NCI-H146 treated with DMSO at 0.1 percent for 48 hours (cell line): ENCODE results near the gene RNF214.

ENCODE experiments used
- DNase-seq: peaks from one replicate; lab custom pipeline; 2025; ENCODE audit not compliant: unreplicated experiment; lab: John Stamatoyannopoulos, UW

The RNF214 gene

GRCh38 chr11:117279711-117280376 lies 47.4 kb downstream of the RNF214 start:
- DNase-seq: no peak

DNA sequence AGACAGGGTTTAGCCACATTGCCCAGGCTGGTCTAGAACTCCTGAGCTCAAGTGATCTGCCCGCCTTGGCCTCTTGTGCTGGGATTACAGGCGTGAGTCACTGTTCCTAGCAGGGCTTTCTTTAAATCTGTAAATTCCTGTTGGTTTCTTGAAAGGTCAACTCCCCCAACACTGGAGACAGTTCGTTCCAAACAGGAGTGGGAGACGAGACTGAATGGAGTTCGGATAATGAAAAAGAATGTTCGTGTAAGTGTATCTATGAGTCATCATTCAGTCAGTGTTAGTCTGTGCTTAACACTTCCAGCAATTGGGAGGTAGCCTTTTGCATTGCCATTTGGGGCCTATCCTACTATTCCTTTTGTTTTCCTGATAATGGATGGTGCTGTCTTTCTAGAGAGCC lies 48.7 kb downstream of the RNF214 start:
- no peak for DNase-seq

GRCh38 chr11:117281869-117282268 lies 49.4 kb downstream of the RNF214 start:
- no peak for DNase-seq

- no peak for DNase-seq
These were observed 50.5 kb downstream of the RNF214 start for GRCh38 chr11:117282956-117283355.

DNA sequence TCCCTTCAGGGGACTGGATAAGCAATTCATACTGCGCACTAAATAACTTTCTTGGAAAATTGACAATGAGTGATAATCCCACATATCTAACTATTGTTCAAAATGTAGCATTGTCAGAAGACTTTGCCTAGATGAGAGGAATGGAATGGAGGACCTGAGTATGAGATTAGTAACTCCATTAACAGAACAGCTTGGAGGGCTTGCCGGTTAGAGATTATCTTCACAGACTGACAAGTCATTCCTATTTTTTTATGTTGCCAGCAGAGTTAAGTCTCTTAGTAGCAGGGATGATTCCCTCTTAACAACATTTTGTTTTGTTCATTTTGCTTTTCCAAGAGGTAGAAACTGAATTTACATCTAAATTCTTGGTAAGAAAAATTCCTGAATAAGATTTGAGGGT lies 51.6 kb downstream of the RNF214 start:
- DNase-seq: no peak

DNA sequence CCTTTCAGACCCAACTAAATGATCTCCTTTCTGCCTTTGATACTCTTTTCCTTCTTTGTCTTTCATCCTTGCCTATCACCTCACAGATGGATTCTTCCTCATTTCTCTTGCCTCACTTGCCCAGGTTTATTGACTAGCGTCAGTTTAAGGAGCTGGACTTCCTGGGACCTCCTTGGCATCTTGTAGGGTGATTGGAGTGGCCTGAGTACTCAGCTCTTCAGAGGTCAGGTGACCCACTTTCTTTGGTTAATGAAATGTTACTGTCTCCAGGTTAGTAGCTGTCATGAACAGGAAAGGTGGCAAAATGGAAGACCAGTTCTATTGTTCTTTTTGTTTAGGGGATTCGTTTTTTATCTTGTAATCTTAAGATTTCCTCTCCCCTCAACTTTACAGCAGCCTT lies 54.1 kb downstream of the RNF214 start:
- DNase-seq: no peak

DNA sequence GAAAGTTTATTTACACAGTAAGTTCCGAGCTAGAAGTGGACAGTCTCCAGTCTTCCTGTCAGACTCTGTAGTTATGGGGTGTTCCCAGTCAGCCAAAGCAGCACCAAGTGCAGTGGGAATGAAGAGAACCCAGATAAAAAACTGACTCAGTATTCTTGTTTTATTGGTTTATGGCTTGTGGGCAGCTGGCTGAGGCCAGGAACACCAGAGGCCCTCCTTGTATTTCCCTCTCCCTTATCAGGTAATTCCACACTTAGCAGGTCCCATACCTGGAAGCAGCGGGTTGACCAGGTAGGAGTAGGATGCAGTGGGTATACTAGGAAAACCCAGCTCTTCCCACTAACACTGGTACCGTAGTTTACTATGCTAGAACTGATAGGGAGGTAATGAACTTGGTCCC lies 55.2 kb downstream of the RNF214 start:
- DNase-seq: no peak

- DNase-seq: no peak
These were observed 57.3 kb downstream of the RNF214 start for GRCh38 chr11:117289795-117290194.

DNA sequence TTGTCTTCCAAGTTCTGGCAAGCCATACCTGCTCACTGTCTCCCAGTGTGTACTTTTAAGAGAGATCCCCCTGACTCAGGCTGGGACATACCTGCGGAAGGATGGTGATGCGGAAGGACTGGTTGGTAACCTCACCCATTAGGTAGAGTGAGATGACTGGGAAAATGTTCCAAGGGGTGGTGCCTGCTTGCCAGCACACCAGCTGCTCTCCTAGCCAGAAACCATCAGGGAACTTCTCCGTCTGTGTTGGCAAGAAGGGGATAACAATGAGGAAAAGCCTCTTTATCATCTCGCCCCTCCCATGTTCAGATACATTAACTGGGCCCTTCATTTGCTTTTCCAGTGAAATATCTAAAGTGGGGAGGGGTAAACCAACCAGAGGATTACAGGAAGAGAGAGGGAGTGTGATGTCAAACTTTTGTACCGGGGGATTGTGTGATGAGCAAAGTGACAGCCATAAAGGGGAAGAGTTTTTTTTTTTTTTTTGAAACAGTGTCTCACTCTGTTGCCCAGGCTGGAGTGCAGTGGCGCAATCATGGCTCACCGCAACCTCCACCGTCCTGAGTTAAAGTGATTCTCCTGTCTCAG lies 58.4 kb downstream of the RNF214 start, which contains the start of gene BACE1-AS:
Gene BACE1-AS, plus strand, starts transcription at position 538 of the 588 bp plus-strand sequence.
- no peak for DNase-seq

- DNase-seq: no peak
These were observed 60.1 kb downstream of the RNF214 start for GRCh38 chr11:117292616-117293015.

DNA sequence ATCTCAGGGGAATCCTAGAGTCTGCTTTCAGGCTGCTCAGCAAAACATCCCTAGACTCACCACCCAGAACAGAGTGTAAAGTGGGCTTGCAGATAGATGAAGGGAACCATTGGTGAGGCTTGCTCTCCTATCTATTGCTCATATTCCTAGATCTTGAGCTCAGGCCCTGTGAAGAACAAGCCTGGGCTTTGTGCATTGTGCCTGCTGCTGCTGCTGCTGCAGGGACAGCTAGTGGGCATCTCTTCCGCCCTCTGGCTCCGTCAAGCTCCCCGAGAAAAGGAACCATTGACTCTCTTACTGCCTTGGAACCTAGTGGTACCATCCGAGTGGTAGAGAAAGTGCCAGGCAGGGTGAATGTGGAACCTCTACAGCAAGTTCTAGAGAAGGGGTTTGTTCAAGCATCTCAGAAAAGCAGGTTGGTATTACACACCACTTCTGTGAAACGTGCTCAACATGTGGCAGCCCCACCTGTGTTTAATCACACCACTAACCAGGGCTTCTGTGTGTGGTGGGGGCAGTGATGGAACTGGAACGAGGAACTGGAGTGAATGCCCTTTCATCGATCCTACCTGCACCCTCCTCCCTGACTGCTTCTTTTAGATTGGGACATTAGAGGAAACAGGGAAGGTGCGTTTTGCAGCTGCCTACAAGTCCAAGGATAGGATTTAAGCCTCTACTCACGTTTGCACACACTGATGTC lies 63.1 kb downstream of the RNF214 start:
- DNase-seq: no peak

DNA sequence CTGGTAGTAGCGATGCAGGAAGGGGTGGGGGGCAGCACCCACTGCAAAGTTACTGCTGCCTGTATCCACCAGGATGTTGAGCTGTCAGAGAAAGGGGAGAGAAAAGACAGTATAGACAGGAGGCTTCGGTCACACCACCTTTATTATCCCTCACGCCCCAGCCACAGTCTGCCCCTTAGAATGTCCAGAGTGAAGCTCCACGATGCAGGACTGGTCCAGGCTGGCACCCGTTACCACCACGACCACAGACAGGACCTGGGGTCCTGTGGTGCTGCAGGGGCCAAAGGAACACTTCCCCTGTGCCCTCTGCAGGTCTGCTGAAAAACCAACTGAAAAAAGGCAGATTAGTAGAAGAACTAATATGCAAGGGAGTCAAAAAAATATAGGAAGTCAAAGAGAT lies 64.4 kb downstream of the RNF214 start:
- no peak for DNase-seq

- DNase-seq: no peak
These were observed 65.7 kb downstream of the RNF214 start for GRCh38 chr11:117298195-117298594.

DNA sequence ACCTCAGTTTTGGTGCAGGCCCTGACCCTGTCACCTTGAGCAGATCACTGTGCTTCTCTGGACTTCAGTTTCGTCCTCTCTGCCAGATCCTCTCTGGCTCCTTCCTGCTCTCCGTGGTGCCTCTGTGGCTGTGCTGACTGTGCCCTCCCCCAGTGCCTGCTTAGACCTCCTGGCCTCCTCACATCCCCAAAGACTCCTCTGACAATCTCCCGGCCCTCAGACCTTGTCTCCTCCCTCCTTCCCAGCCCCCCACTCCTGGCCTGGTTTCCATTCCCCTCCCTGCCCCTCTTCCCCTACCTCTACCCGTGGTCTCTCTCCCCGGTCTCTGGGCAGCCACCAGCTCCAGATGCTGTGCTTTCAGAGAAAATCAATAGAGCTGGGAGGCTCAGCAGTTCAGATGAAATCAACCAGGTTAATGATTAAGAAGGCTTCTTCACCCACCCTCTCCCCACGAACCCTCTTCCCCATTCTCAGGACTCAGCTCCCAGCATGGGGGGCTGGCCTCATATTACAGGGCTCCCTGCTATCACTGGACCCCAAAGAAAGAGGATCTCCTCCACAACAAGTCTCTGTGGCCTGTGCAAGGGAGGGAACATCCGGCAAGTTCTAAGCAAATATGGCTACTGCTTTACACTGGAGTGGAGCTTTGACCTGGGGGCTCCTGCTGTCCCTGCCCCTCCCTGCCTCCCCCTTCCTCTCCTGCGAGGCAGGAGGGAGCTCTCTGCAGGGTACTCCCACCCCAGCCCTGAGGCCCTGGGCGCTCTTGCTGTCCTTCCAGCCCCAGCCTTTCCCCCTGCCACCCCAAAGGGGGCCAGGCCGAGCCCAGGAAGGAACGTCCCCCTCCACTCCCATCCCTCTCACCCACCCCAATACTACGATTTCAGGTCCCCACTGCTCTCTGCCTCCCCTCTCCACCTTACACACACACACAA lies 67.1 kb downstream of the RNF214 start:
- no peak for DNase-seq

GRCh38 chr11:117300283-117300663 lies 67.8 kb downstream of the RNF214 start:
- DNase-seq: no peak

DNA sequence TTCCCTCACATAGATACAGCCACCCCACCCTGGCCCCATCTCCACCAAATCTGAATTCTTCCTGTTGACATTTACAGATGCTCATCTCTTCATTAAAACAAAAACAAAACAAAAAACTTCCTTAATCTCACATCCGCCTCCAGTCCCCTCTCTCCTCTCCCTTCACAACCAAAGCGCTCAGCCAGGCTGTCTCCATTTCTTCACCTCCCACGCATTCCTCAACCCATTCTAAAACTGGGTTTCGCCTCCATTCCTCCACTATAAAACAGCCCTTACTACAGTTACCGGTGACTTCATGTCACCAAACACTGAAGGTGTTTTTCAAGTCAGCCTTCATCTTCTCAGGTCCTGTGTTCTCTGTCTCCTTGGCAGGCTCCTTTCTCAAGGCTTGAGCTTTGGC lies 68.3 kb downstream of the RNF214 start:
- no peak for DNase-seq

DNA sequence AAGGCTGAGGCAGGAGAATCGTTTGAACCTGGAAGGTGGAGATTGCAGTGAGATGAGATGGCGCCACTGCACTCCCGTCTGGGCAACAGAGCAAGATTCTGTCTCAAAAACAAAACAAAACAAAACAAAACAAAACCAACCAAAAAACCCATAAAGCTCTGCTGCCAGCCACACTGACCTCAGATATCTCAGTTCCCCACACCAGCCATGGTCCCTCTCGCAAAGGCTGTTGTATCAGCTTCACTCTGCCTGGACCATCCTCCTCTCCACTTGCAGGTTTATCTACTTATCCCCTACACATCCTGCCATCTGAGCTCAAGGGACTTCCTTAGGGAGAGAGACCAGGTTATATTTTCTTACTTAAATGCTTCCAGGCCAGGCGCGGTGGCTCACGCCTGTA lies 69.8 kb downstream of the RNF214 start:
- no peak for DNase-seq

GRCh38 chr11:117303101-117303500 lies 70.6 kb downstream of the RNF214 start:
- peak; percentile 94 for DNase-seq

GRCh38 chr11:117303646-117304315 lies 71.3 kb downstream of the RNF214 start:
- DNase-seq: no peak

- no peak for DNase-seq
These were observed 72.7 kb downstream of the RNF214 start for GRCh38 chr11:117305145-117305544.

DNA sequence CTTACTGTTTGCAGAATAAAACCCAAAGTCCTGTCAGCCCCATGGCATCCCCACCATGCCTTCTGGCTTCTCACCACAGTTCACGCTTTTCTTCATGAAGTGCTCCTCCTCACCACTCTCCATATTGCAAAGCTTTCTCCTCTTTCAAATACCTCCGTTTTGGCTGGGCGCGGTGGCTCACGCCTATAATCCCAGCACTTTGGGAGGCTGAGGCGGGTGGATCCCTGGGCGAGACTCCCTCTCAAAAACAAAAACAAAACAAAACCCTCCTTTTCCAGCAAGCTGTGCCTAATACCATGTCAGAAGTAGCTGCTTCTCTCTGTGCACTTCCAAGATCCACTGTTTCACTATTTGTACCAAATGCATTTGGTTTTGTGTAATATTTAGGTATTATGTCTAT lies 76.8 kb downstream of the RNF214 start:
- DNase-seq: no peak
